CD4-positive, alpha-beta memory T cell (primary cell): ENCODE measurements around the gene NUP210. TPM values are rescaled to one million over a fixed set of nuclear protein-coding genes. Genes with fewer than 3 reads are reported as not detected.

Source experiments
- CTCF ChIA-PET: fragments of 350-600 bp; sonication (Branson Sonifier 250); formaldehyde crosslinking; loops from one replicate; lab custom pipeline; 2021; ENCODE audit warnings: inconsistent platforms; ENCODE audit not compliant: partially characterized antibody; lab: Charles Lee
- POLR2A ChIA-PET: fragments of 350-600 bp; sonication (Branson Sonifier 250); formaldehyde crosslinking; loops from one replicate; lab custom pipeline; 2021; ENCODE audit not compliant: partially characterized antibody; lab: Charles Lee
- DNase-seq, 5 donors: peaks; one replicate each; pipeline versions ENCODE4 v3.0.0 to v3.0.0-alpha.2; 2020 to 2022; ENCODE audit warnings: mixed read lengths in 1 of 5
- H3K27ac ChIP-seq: one replicate; pipeline ENCODE4 v1.7.0; 2013; ENCODE audit warnings: low read depth, low read length
- H3K27me3 ChIP-seq: 2 replicates; pipeline ENCODE4 v1.7.0; 2013; ENCODE audit warnings: mild to moderate bottlenecking, low read length, moderate library complexity; ENCODE audit not compliant: insufficient read depth
- H3K36me3 ChIP-seq: 2 replicates; pipeline ENCODE4 v1.7.0; 2013; ENCODE audit warnings: mild to moderate bottlenecking, low read length, moderate library complexity; ENCODE audit not compliant: insufficient read depth
- H3K4me1 ChIP-seq: 2 replicates; pipeline ENCODE4 v1.7.0; 2013; ENCODE audit warnings: mild to moderate bottlenecking, low read length, moderate library complexity; ENCODE audit not compliant: insufficient read depth
- H3K4me3 ChIP-seq, 2 donors: one replicate each; pipeline ENCODE4 v1.7.0; 2013; ENCODE audit warnings: low read length in 2 of 2, mild to moderate bottlenecking in 1 of 2
- H3K9me3 ChIP-seq, 2 donors: one replicate each; pipeline ENCODE4 v1.7.0; 2013; ENCODE audit warnings: low read length in 2 of 2, control low read depth in 1 of 2; ENCODE audit not compliant: control insufficient read depth in 1 of 2
- H3K27ac Mint-ChIP-seq, 7 donors: one replicate each; pipeline ENCODE4 v1.8.0; 2020 to 2021; ENCODE audit warnings: mixed read lengths in 7 of 7, mild to moderate bottlenecking in 6 of 7, inconsistent platforms in 3 of 7, moderate library complexity in 3 of 7
- H3K27me3 Mint-ChIP-seq, 2 donors: one replicate each; pipeline ENCODE4 v1.8.0; 2020 to 2021; ENCODE audit warnings: mixed read lengths in 2 of 2
- H3K36me3 Mint-ChIP-seq, 2 donors: one replicate each; pipeline ENCODE4 v1.8.0; 2020 to 2021; ENCODE audit warnings: mixed read lengths in 2 of 2, inconsistent platforms in 1 of 2, mild to moderate bottlenecking in 1 of 2
- H3K4me1 Mint-ChIP-seq, 4 donors: one replicate each; pipeline ENCODE4 v1.8.0; 2020 to 2021; ENCODE audit warnings: mixed read lengths in 4 of 4, mild to moderate bottlenecking in 1 of 4
- H3K4me3 Mint-ChIP-seq, 8 donors: one replicate each; pipeline ENCODE4 v1.8.0; 2020 to 2021; ENCODE audit warnings: mixed read lengths in 8 of 8, mild to moderate bottlenecking in 7 of 8, moderate library complexity in 6 of 8, inconsistent platforms in 3 of 8
- H3K9me3 Mint-ChIP-seq, 8 donors: one replicate each; pipeline ENCODE4 v1.8.0; 2020 to 2021; ENCODE audit warnings: mixed read lengths in 8 of 8, mild to moderate bottlenecking in 5 of 8, inconsistent platforms in 3 of 8, moderate library complexity in 1 of 8
- intact Hi-C: fragments of 100-400 bp; cut with micrococcal nuclease; formaldehyde crosslinking; loops from one replicate; pipeline ENCODE4 v1.15.1; 2023
- polyA plus RNA-seq, 2 donors: library from polyadenylated mRNA; unstranded; fragments of 300-500 nt; fragmentation: Illumina TruSeq; gene quantifications; one replicate each; pipeline ENCODE4 v1.2.3, GENCODE V29; 2021
- total RNA-seq, 2 experiments: library from RNA; stranded (reverse); gene quantifications; one replicate each; pipeline ENCODE4 v1.2.3, GENCODE V29; 2021

Gene NUP210
- total and polyA plus RNA-seq, 4 experiments from 2014 or later: 20.5 to 149 (median 110) TPM

GRCh38 chr3:13346481-13347389 is 73.4 kb downstream of the NUP210 start:
- peak overlapping the region; percentile 88 to 94 (median 90) for H3K27ac Mint-ChIP-seq
- Histone ChIP-seq H3K27ac (peak overlapping the region; percentile 47), H3K36me3 (peaks cover 69% of the 10 kb centered on the region), H3K4me1 (peaks cover 46% of the 10 kb centered on the region), H3K27me3 (no peaks in the 10 kb centered on the region), H3K4me3 (no peak overlapping the region), H3K9me3 (no peaks in the 10 kb centered on the region)
- H3K4me3 Mint-ChIP-seq: peak overlapping the region in 7 of 8 donors; percentile 48 to 72 (median 63)
- ChIA-PET POLR2A (interaction anchor here (0.7 to 7.4 kb wide), 10 partner anchors 10 to 133 kb away, joined by 3 to 72 read pairs (median 7); partner anchors contain the start of genes HDAC11 and NUP210), CTCF (interaction anchor here (0.5 to 12.3 kb wide), 23 partner anchors 8 to 524 kb away, joined by 3 to 255 read pairs (median 3); partner anchors contain the start of gene NUP210)
- intact Hi-C loops: loop anchor here (1.0 to 5.0 kb wide), 4 partner anchors 41 to 254 kb away; no protein-coding TSS in a partner anchor
- H3K27me3 Mint-ChIP-seq: no peaks in the 10 kb centered on the region
- H3K36me3 Mint-ChIP-seq: peaks cover 55 to 70% of the 10 kb centered on the region in 2 donors
- H3K4me1 Mint-ChIP-seq: peaks cover 34 to 56% (median 41%) of the 10 kb centered on the region in 4 donors
- peak; percentile 78 to 88 (median 82) for DNase-seq
- H3K9me3 Mint-ChIP-seq: no peaks in the 10 kb centered on the region

DNA sequence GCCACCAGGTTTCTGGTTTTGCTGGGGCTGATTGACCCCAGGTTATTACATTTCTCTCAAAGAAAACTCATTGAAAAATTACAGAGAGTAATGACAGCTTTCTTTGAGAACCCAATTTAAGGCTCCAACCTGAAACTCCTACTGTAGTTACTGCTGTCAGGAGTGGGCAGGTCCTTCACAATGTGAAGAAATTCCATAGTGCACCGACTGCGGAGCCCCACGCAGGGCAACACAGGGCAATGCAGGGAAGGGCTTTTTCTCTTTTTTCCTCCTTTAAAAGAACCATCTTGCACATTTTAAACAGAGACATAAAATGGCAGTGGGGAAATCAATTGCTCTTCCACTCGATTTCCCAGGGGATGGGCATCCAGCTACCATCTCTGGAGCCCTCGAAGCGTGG is 74.3 kb downstream of the NUP210 start:
- Histone ChIP-seq H3K9me3 (no peaks in the 10 kb centered on the region), H3K36me3 (peaks cover 72% of the 10 kb centered on the region), H3K4me3 (no peak overlapping the region), H3K27me3 (no peaks in the 10 kb centered on the region), H3K4me1 (peaks cover 45% of the 10 kb centered on the region), H3K27ac (no peak overlapping the region)
- Mint-ChIP-seq H3K4me1 (peaks cover 34 to 56% (median 41%) of the 10 kb centered on the region in 4 donors), H3K36me3 (peaks cover 55 to 69% of the 10 kb centered on the region in 2 donors), H3K9me3 (no peaks in the 10 kb centered on the region), H3K27me3 (no peaks in the 10 kb centered on the region), H3K4me3 (no peak overlapping the region), H3K27ac (peak overlapping the region in 2 of 7 donors; percentile 37 to 89)
- ChIA-PET POLR2A (interaction anchor here (0.7 to 7.4 kb wide), 8 partner anchors 10 to 134 kb away, joined by 3 to 72 read pairs (median 8); partner anchors contain the start of gene NUP210), CTCF (interaction anchor here (0.9 to 12.3 kb wide), 17 partner anchors 9 to 525 kb away, joined by 3 to 255 read pairs (median 5); partner anchors contain the start of gene NUP210)
- intact Hi-C loops: loop anchor here (1.0 to 5.0 kb wide), 4 partner anchors 42 to 253 kb away; no protein-coding TSS in a partner anchor
- DNase-seq: no peak

- ChIA-PET POLR2A (interaction anchor here (1.2 to 7.4 kb wide), 6 partner anchors 10 to 107 kb away, joined by 3 to 72 read pairs (median 8); partner anchors contain the start of gene NUP210), CTCF (interaction anchor here (1.0 to 12.3 kb wide), 9 partner anchors 9 to 253 kb away, joined by 3 to 255 read pairs (median 14); partner anchors contain the start of gene NUP210)
- Histone ChIP-seq H3K36me3 (peaks cover 75% of the 10 kb centered on the region), H3K9me3 (no peaks in the 10 kb centered on the region), H3K27me3 (no peaks in the 10 kb centered on the region), H3K27ac (no peak overlapping the region), H3K4me1 (peaks cover 44% of the 10 kb centered on the region), H3K4me3 (no peak overlapping the region)
- intact Hi-C loops: loop anchor here (5.0 kb wide), 1 partner anchor 42 kb away; no protein-coding TSS in a partner anchor
- H3K36me3 Mint-ChIP-seq: peaks cover 52 to 68% of the 10 kb centered on the region in 2 donors
- H3K27ac Mint-ChIP-seq: no peak overlapping the region
- peaks cover 33 to 53% (median 39%) of the 10 kb centered on the region in 4 donors for H3K4me1 Mint-ChIP-seq
- no peaks in the 10 kb centered on the region for H3K27me3 Mint-ChIP-seq
- DNase-seq: no peak
- H3K4me3 Mint-ChIP-seq: no peak overlapping the region
- H3K9me3 Mint-ChIP-seq: no peaks in the 10 kb centered on the region
Observed at GRCh38 chr3:13345284-13345683, 74.8 kb downstream of the NUP210 start.

GRCh38 chr3:13344663-13345062 is 75.5 kb downstream of the NUP210 start:
- no peak overlapping the region for H3K4me3 Mint-ChIP-seq
- Histone ChIP-seq H3K27me3 (no peaks in the 10 kb centered on the region), H3K4me3 (no peak overlapping the region), H3K27ac (no peak overlapping the region), H3K36me3 (peaks cover 75% of the 10 kb centered on the region), H3K4me1 (peaks cover 38% of the 10 kb centered on the region), H3K9me3 (no peaks in the 10 kb centered on the region)
- H3K27me3 Mint-ChIP-seq: no peaks in the 10 kb centered on the region
- no peak for DNase-seq
- H3K27ac Mint-ChIP-seq: peak overlapping the region in 5 of 7 donors; percentile 23 to 88 (median 78)
- POLR2A ChIA-PET: interaction anchor here (0.8 to 7.4 kb wide), 5 partner anchors 20 to 108 kb away, joined by 3 to 72 read pairs (median 3); partner anchors contain the start of gene NUP210
- H3K36me3 Mint-ChIP-seq: peaks cover 48 to 66% of the 10 kb centered on the region in 2 donors
- peaks cover 28 to 47% (median 33%) of the 10 kb centered on the region in 4 donors for H3K4me1 Mint-ChIP-seq
- CTCF ChIA-PET: interaction anchor here (1.0 to 12.3 kb wide), 10 partner anchors 10 to 253 kb away, joined by 3 to 255 read pairs (median 12); partner anchors contain the start of gene NUP210
- intact Hi-C loops: loop anchor here (5.0 kb wide), 1 partner anchor 43 kb away; no protein-coding TSS in a partner anchor
- H3K9me3 Mint-ChIP-seq: no peaks in the 10 kb centered on the region

- intact Hi-C loops: no loop called here
- no peaks in the 10 kb centered on the region for H3K27me3 Mint-ChIP-seq
- POLR2A ChIA-PET: interaction anchor here (1.2 to 4.5 kb wide), 2 partner anchors 19 to 109 kb away, joined by 3 to 57 read pairs; no protein-coding TSS in a partner anchor
- Histone ChIP-seq H3K4me3 (no peak overlapping the region), H3K27ac (no peak overlapping the region), H3K9me3 (no peaks in the 10 kb centered on the region), H3K4me1 (peaks cover 27% of the 10 kb centered on the region), H3K36me3 (peaks cover 76% of the 10 kb centered on the region), H3K27me3 (no peaks in the 10 kb centered on the region)
- no peak for DNase-seq
- H3K27ac Mint-ChIP-seq: peak overlapping the region in 1 of 7 donors; percentile 18
- CTCF ChIA-PET: interaction anchor here (1.2 to 12.3 kb wide), 8 partner anchors 10 to 252 kb away, joined by 3 to 255 read pairs (median 16); partner anchors contain the start of gene NUP210
- H3K9me3 Mint-ChIP-seq: no peaks in the 10 kb centered on the region
- peaks cover 22 to 36% (median 24%) of the 10 kb centered on the region in 4 donors for H3K4me1 Mint-ChIP-seq
- peaks cover 44 to 71% of the 10 kb centered on the region in 2 donors for H3K36me3 Mint-ChIP-seq
- no peak overlapping the region for H3K4me3 Mint-ChIP-seq
Observed at GRCh38 chr3:13343601-13344000, 76.5 kb downstream of the NUP210 start.

- Histone ChIP-seq H3K9me3 (no peaks in the 10 kb centered on the region), H3K27ac (no peak overlapping the region), H3K4me3 (no peak overlapping the region), H3K4me1 (peaks cover 9% of the 10 kb centered on the region), H3K36me3 (peaks cover 82% of the 10 kb centered on the region), H3K27me3 (no peaks in the 10 kb centered on the region)
- H3K27me3 Mint-ChIP-seq: no peaks in the 10 kb centered on the region
- no peak overlapping the region for H3K4me3 Mint-ChIP-seq
- H3K36me3 Mint-ChIP-seq: peaks cover 44 to 67% of the 10 kb centered on the region in 2 donors
- H3K4me1 Mint-ChIP-seq: peaks cover 4 to 23% (median 9%) of the 10 kb centered on the region in 4 donors
- CTCF ChIA-PET: interaction anchor here (1.4 to 12.3 kb wide), 3 partner anchors 24 to 249 kb away, joined by 3 to 255 read pairs (median 7); no protein-coding TSS in a partner anchor
- POLR2A ChIA-PET: no interaction called here
- no peaks in the 10 kb centered on the region for H3K9me3 Mint-ChIP-seq
- intact Hi-C loops: no loop called here
- H3K27ac Mint-ChIP-seq: peak overlapping the region in 5 of 7 donors; percentile 15 to 68 (median 55)
- no peak for DNase-seq
Observed at GRCh38 chr3:13341229-13341905, 78.8 kb downstream of the NUP210 start.
